HL-60/S4 treated with phorbol 12-myristate 13-acetate at 8.2 ng/mL for 4 days and 3 days (cell line): ENCODE data around the gene MMEL1.

Experiments
- in situ Hi-C: fragments of 300-500 bp; cut with MboI; formaldehyde crosslinking; loops from 2 replicates; pipeline ENCODE4 v1.15.0; 2022; ENCODE audit warnings: low sequenced_read_pairs

MMEL1 gene

DNA sequence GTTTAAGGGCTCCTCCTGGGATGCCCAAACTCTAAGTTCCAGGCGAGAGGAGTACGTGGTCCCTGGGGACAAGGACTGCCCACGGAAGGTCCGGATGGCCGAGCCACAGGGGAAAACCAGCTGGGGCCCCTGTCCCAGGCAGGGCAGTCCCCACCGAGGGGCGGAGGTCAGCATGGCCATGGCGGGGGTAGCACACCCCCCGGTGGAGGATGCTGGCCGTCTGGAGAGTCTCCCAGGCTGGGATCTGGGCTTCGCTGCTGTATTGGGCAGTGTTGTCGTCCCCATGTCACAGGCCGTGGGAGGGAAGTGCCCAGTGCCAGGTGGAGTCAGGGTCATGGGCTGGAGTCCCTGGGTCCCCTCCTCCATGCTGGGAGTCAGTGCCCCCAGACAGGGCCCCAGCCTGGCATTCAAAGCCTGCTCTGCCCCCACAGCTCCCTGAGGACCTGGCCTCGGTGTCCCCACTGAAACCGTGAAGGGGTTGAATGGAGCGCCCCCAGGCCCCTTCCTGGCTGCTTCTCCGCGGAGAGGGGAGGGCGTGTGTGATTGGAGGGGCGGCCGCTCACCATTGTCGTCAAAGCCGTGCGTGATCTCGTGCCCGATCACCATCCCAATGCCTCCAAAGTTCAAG, 39.5 kb downstream of the MMEL1 start:
- in situ Hi-C loops, result no loop called here

DNA sequence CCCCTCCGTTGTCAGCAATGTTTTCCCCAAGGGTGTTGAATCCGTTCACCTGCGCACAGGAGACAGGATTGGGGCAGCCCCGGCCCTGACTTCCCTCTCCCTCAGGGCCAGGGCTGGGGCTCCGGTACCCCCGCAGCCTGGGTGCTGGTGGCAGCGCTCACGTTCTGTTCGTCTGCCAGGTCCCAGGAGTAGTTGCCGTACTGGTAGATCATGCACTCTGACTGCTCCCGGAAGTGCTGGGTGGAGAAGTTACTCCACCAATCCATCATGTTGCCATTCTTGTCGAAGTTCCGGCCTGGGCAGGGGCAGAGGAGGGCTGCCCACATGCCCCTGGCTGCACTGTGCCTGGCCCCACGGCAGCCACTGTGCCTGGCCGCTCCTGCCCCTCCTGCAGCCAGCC, 40.1 kb downstream of the MMEL1 start:
- in situ Hi-C loops, result no loop called here

- in situ Hi-C loops, result no loop called here
Observed at GRCh38 chr1:2591581-2592261, 41.1 kb downstream of the MMEL1 start.

DNA sequence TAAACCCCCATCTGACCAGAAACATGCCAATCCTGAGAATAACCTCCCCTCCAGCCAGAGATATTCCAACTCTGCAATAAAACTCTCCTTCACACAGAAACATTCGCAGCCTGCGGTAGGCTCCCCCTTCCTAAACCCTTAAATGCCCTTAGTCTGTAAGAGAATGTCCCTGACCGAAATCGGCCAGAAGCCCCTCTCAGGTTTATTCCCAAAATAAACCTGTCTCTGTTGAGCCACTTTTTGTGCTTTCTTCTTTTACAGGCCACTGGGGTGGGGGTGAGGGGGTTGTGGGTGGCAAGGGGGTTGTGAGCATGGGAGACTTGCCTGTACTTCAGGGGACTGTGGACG, 41.6 kb downstream of the MMEL1 start:
- in situ Hi-C loops, result no loop called here

DNA sequence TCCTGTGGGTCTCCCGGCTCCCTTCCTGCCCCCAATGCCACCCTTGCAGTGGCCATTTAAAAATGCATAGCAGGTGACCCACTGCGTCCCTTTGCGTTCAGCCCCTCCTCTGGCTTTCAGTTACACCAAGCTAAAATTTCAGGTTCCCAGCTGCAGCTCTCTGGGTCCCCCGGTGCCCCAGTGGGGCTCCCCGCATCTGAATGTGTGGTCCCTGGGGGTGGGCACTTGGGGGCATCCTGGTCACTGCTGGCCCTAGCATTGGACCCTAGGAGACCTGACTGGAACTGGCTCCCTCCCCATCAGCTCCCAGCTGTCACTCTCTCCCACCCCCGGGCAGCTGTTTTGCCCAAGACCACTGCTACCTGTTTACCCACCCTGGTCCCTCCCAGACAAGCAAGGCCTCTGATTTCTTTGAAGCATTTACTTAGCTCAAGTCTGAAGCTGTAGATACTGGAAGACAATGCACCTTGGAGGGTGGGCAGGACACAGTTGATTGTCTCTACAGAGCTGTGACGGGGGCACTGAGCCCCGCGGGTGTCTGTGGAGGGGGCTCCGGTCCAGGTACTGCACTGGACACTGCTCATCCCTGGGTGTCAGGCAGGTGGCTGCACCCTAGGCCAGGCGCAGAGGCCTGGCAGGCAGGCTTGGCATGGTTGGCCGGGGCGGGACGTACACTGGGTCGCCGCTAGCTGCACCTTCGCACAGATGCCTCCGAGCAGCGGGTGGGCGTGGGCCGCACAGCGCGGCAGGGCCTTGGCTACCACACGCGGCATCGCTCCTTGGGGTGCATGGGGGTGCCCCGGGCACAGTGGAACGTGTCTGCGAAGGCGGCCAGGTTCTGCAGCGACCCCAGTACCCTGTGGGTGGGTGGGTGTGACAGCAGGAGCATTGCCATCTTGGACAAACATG, 42.3 kb downstream of the MMEL1 start:
- in situ Hi-C loops, result no loop called here

DNA sequence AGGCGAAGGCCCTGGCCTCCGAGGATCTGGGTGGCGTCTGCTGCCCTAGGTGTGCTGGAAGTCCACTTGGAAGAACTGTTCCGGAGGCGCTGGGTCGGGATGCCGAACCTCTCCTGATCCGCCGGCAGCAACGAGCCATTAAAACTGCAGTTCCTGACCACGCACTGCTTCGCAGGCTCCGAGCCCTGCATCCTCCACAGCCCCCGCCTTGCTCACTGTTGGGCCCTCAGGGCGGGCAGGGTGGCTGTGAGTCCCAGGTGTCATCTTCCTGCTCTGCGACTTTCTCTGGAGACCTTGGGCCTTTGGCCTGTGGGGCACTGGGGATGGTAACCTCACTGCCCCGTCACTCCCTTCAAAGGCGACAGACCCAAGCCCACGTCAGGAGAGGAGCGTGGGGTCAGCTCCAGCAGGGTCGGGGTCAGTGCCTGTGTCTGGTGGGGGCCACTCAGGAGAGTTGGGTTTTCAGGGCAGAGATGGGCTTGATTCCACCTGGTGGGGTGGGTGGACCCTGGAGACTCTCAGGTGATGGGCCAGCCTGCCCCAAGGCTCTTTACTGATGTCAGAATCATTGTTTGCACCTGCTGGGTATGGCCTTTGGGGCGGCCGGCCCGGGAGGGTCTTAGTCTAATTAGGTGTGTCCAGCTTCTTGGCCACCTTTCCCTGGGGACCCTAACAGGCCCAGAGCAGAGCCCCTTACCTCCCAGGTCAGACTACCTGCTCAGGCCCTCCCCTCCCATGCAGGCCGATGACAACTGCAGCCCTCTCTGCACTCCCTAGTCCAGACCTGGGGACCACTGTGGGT, 43.2 kb downstream of the MMEL1 start:
- in situ Hi-C loops, result no loop called here

DNA sequence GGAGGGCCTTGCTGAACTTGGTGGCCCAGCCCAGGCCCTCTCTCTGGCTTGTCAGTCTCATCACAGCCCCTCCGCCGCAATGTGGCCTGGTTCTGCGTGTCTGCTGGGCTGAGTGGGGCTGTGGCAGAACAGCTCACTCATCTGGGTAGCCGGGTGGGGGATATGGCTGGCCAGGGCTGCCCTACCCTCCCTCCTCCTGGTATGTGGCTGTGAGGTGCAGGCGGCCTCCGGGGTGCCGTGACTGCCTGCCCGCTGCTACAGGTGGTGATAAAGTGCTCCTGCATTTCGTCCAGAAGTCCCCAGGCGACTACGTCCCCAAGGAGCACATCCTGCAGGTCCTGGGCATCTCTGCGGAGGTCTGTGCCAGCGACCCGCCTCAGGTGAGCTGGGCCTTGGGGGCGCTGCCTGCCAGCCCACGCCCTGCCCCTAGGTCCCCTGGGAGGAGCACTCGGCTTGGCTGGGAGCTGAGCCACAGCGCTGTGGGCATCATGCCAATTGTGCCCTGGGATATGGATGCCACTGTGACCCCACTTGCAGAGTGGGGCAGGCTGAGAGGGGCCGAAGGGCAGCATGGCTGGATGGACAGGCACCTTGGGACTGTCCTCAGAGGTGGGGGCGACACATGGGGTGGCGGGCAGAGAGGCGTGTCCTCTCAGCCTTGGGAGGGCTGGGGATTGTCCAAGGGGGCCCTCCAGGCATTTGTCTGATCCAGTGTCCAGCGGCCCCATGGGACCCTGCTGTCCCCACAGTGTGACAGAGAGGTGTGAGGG, 44.0 kb downstream of the MMEL1 start:
- in situ Hi-C loops, result no loop called here

- in situ Hi-C loops, result no loop called here
Observed at GRCh38 chr1:2587860-2588571, 44.8 kb downstream of the MMEL1 start.

GRCh38 chr1:2587071-2587859, 45.6 kb downstream of the MMEL1 start:
- in situ Hi-C loops, result no loop called here

DNA sequence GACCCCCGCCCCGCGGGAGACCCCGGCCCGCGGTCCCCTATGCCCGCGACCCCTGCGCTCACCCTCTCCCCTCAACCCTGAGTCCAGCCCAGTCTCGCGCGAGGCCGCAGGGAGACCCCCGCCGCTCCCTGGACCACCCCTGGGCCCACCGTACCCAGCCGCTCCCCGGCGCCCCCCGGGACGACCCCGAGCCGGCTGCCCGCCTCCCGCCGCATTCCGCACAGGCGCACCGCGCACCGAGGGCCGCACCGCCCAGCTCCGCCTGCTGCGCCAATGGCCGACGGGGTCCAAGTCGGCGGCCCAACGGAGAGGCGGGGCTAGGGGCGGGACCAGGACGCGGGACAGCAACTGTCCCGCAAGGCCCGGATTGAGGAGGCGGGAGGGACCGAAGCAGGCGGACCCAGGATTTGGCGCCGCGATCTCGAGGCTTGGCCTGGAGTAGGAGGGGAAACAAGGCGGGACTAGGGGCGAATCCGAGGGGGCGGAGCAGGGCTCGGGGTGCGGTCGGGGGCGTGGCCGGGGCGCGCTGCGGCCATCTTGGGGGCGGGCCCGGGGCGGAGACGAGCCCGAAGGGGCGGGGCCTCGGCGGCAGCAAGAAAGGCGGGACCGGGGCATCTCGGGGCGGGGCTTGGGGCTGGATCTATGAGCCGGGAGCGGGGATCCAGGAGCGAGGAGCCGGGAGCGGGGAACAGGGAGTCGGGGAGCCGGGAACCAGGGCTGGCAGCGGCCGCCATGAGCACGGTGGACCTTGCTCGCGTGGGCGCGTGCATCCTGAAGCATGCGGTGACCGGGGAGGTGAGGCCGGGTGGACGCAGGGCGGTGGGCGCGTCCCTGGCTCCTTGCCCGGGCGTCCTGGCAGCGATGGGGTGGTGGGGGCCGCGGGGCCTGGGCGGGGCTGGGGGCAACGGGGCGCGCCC, 46.4 kb downstream of the MMEL1 start, which contains the start of gene PRXL2B:
PRXL2B (plus strand) TSS at position 624 of the 917 bp plus-strand sequence; CDS start at position 733, 109 bp downstream.
- in situ Hi-C loops, result no loop called here

GRCh38 chr1:2585318-2586092, 47.3 kb downstream of the MMEL1 start:
- in situ Hi-C loops, result no loop called here

GRCh38 chr1:2584686-2585317, 48.0 kb downstream of the MMEL1 start:
- in situ Hi-C loops, result no loop called here

DNA sequence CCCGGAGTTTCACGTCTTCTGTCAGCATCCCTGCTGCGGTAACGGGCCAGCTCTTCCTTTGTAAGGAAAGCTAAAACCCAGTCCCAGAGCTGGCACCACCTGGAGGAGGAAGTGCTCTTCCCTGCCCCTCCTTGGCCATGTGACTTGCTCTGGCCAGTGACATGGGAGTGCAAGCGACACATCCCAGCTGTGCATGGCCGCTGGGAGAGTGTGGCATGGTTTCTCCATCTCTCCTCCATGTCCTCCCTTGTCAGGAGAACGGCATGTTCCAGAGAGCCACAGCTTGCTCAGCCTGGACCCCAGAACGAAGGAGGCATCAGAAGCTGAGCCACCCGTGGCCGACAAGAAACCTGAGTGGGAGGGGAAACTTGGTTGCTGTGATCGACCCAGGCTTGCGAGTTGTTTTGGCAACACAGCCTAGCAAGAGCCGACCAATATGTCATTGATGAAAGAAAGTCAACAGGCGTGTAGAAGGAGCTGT, 48.9 kb downstream of the MMEL1 start:
- in situ Hi-C loops, result no loop called here

DNA sequence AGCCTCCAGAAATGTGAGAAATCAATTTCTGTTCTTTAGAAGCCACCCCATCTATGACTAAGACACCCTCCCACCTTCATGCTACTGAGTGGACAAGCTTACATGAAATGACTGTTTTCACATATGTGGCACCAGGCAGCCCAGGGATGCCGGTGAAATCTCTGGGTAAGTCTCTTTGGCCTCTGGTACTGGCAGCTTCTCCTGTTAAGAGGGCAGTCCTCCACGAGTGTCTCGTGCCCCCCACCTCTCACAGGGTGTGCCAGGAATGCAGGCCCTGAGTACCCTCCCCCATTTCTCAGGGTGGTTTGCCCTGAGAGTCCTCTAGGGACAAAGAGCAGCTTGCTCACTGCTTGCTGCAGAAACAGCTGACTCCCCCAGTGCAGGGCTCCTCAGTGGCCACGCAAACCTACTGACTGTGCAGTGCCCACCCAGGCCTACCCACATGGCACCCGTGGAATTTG, 49.5 kb downstream of the MMEL1 start:
- in situ Hi-C loops, result no loop called here

DNA sequence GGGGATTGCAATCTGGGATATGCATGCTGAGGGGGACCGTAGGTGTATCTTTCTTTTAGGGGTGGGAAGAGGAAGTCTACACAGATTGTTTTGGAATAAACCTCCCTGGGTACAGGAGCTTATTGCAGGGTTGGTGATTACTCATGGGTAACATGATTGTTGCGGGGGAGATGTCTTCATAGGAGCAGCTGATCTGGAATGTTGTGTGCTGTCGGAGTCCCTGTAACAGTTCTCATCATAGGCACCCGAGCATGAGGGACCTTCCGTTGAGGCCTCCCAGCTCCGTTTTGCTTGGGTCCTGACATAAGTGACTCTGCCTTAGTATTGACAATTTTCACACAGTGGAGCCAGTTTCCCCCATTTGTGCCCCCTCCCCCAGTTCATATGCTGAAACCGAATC, 50.4 kb downstream of the MMEL1 start:
- in situ Hi-C loops, result no loop called here

DNA sequence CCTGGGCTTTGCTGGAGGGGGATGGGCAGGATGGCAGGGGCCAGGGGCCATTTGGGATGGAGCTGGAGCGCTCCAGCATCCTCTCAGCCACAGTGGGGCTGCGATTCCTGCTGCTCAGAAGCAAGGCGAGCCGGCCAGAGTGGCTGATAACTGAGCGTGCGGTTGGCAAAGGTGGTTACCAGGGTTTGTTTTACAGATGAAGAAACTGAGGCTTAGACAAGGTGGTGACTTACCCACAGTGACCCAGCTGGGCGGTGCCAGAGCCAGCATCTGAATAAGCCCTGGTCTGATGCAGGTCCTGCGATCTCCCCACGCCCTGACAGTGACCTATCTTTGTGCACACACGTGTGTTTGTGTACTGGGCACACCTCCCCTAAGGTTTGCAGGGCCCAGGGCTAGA, 52.1 kb downstream of the MMEL1 start:
- in situ Hi-C loops, result no loop called here
